OCI-LY1 (cell line): ENCODE measurements around the gene KPRP.

Experiments
- EZH2 ChIP-seq: fragments of 200-600 bp; sonication (generic), shearing (Covaris generic); IDR thresholded peaks from 2 replicates; pipeline ENCODE4 v1.8.0; 2017; ENCODE audit warnings: borderline replicate concordance, mixed run types, mild to moderate bottlenecking, antibody characterized with exemption, low read length, moderate library complexity, mixed read lengths
- TF ChIP-seq, protein P1 (sequence below): fragments of 200-600 bp; sonication (generic), shearing (Covaris generic); IDR thresholded peaks from 2 replicates; pipeline ENCODE4 v1.5.1; 2017; ENCODE audit warnings: mild to moderate bottlenecking, antibody characterized with exemption, low read length, moderate library complexity, mixed read lengths

DNA sequence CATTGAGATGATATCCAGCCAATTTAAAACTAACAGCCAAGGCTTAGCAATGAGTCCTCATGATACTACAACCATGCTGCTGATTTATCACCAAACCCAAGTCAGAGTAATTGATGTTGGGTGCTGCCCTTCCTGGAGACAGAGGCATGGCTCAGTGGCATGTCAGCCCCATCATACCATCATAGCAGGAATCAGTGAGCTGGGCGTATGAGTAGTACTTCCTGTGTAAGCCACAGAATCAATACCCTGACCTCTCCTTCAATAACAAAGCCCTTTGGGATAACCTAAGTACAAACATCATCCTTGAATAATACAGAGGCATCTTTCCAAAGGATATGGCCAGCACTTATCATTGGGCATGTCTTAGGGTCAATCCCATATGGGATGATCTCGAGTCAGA, 25.3 kb downstream of the KPRP start:
- TF ChIP-seq, protein P1, sequence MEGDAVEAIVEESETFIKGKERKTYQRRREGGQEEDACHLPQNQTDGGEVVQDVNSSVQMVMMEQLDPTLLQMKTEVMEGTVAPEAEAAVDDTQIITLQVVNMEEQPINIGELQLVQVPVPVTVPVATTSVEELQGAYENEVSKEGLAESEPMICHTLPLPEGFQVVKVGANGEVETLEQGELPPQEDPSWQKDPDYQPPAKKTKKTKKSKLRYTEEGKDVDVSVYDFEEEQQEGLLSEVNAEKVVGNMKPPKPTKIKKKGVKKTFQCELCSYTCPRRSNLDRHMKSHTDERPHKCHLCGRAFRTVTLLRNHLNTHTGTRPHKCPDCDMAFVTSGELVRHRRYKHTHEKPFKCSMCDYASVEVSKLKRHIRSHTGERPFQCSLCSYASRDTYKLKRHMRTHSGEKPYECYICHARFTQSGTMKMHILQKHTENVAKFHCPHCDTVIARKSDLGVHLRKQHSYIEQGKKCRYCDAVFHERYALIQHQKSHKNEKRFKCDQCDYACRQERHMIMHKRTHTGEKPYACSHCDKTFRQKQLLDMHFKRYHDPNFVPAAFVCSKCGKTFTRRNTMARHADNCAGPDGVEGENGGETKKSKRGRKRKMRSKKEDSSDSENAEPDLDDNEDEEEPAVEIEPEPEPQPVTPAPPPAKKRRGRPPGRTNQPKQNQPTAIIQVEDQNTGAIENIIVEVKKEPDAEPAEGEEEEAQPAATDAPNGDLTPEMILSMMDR: no peak
- TF ChIP-seq EZH2: no peak
